Upper lobe of left lung (tissue), 6 donors: ENCODE measurements around the gene PLS1. TPM values are rescaled to one million over a fixed set of nuclear protein-coding genes. Genes with fewer than 3 reads are reported as not detected.

Source experiments
- ATAC-seq, 2 donors: fragments of 200-7000 bp; cut with Tn5 transposase; one replicate each; pipeline ENCODE4 v1.9.1; 2022; ENCODE audit warnings: mild to moderate bottlenecking in 2 of 2, moderate library complexity in 2 of 2; ENCODE audit not compliant: low FRiP score in 2 of 2
- DNase-seq, 2 donors: peaks; one replicate each; pipeline ENCODE4 v3.0.0-alpha.2; 2019 to 2020
- H3K27ac ChIP-seq, 4 donors: fragments of 200-600 bp; sonication (generic); one replicate each; pipeline ENCODE4 v1.5.1; 2016 to 2019
- H3K27me3 ChIP-seq, 4 donors: fragments of 200-600 bp; sonication (generic); one replicate each; pipeline ENCODE4 v1.5.1; 2017 to 2019
- H3K36me3 ChIP-seq, 4 donors: fragments of 200-600 bp; sonication (generic); one replicate each; pipeline ENCODE4 v1.5.1; 2016 to 2019
- H3K4me1 ChIP-seq, 4 donors: fragments of 200-600 bp; sonication (generic); one replicate each; pipeline ENCODE4 v1.5.1; 2018 to 2019
- H3K4me3 ChIP-seq, 4 donors: fragments of 200-600 bp; sonication (generic); one replicate each; pipeline ENCODE4 v1.5.1; 2017 to 2019; ENCODE audit warnings: mild to moderate bottlenecking in 2 of 4, moderate library complexity in 1 of 4
- H3K9me3 ChIP-seq, 4 donors: fragments of 200-600 bp; sonication (generic); one replicate each; pipeline ENCODE4 v1.5.1; 2018 to 2019
- EP300 ChIP-seq, 4 donors: sonication (generic); formaldehyde crosslinking; IDR thresholded peaks; one replicate each; pipeline ENCODE4 v1.5.1; 2017; ENCODE audit warnings: antibody characterized with exemption in 4 of 4, control low read depth in 2 of 4
- POLR2A ChIP-seq, 4 donors: fragments of 450-650 bp; IDR thresholded peaks; one replicate each; pipeline ENCODE4 v1.5.1; 2016 to 2017; ENCODE audit warnings: antibody characterized with exemption in 4 of 4, mild to moderate bottlenecking in 2 of 4
- POLR2AphosphoS5 ChIP-seq, 2 donors: sonication (generic); formaldehyde crosslinking; IDR thresholded peaks; one replicate each; pipeline ENCODE4 v1.5.1; 2017; ENCODE audit warnings: antibody characterized with exemption in 2 of 2
- WGBS, 2 donors: methylation state at CpG; one replicate each; pipeline ENCODE4 v1.1.5; 2017 to 2018; 5-methylcytosine and 5-hydroxymethylcytosine counted together
- total RNA-seq, 6 donors: library from RNA; depleted of rRNA in 4 of 6; stranded (reverse); fragments of >200 nt in 4 of 6; gene quantifications; one replicate each; pipeline versions ENCODE4 v1.1.0 to v1.2.1, GENCODE V29; 2016 to 2021
- TF ChIP-seq, protein P1 (sequence below), 6 experiments: fragments of 450-650 bp in 4 of 6; fragments of 200-600 bp in 2 of 6; sonication (generic) in 2 of 6; IDR thresholded peaks; one replicate each; pipeline ENCODE4 v1.5.1; 2016 to 2019; ENCODE audit warnings: antibody characterized with exemption in 6 of 6
- donor health status: DM: no; HTN: no; CAD: no; lungs with moderate emphysema.
- donor health status: DM: no; HTN: yes; CAD: no; lungs with severe emphysema.

Gene PLS1
- total RNA-seq, 6 donors from 2014 or later = 7.3 to 52.3 (median 21.7) TPM

DNA sequence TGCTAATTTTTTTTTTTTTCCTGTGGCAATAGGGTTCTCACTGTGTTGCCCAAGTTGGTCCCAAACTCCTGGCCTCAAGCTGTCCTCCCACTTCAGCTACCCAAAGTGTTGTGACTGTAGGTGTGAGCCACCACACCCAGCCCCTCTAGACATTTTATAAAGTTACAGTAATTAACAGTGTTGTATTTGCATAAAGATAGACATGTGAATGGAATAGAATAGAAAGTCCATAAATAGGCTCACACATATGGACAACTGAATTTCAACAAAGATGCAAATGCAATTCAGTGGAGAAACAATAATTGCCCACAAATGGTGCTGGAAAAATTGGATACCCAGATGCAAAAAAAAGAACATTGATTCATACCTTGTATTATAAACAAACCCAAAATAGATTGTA is 39.9 kb downstream of the PLS1 start:
- no peaks in the 10 kb centered on the region for H3K36me3 ChIP-seq
- no peak for DNase-seq
- no peaks in the 10 kb centered on the region for H3K9me3 ChIP-seq
- no peak overlapping the region for H3K27ac ChIP-seq
- ATAC-seq = no peak
- no peaks in the 10 kb centered on the region for H3K27me3 ChIP-seq
- H3K4me3 ChIP-seq = no peak overlapping the region
- TF ChIP-seq POLR2AphosphoS5 (IDR thresholded peaks at IDR 0.05) = no peak
- no peak for TF ChIP-seq POLR2A (IDR thresholded peaks at IDR 0.05)
- TF ChIP-seq EP300 (IDR thresholded peaks at IDR 0.05) = no peak
- TF ChIP-seq, protein P1, sequence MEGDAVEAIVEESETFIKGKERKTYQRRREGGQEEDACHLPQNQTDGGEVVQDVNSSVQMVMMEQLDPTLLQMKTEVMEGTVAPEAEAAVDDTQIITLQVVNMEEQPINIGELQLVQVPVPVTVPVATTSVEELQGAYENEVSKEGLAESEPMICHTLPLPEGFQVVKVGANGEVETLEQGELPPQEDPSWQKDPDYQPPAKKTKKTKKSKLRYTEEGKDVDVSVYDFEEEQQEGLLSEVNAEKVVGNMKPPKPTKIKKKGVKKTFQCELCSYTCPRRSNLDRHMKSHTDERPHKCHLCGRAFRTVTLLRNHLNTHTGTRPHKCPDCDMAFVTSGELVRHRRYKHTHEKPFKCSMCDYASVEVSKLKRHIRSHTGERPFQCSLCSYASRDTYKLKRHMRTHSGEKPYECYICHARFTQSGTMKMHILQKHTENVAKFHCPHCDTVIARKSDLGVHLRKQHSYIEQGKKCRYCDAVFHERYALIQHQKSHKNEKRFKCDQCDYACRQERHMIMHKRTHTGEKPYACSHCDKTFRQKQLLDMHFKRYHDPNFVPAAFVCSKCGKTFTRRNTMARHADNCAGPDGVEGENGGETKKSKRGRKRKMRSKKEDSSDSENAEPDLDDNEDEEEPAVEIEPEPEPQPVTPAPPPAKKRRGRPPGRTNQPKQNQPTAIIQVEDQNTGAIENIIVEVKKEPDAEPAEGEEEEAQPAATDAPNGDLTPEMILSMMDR (IDR thresholded peaks at IDR 0.05) = no peak
- H3K4me1 ChIP-seq = no peaks in the 10 kb centered on the region

DNA sequence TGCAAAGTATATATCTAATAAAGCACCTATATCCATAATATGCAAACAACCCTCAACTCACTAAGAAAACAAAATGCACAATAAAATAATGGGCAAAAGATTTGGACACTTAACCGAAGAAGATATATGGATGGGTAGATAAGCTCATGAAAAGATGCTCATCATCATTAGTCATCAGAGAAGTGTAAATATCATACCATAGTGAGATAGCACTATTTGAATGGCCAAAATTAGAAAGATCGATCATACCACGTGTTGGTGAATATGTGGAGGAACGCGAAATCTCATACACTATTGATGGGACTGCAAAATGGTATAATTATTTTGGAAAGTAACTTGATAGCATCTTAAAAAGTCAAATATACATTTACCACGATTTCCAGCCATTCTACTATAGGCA is 40.5 kb downstream of the PLS1 start:
- ATAC-seq (no peak), DNase-seq (no peak)
- 86% methylated on average over 6 of the region's 6 CpGs for WGBS, 2 donors

DNA sequence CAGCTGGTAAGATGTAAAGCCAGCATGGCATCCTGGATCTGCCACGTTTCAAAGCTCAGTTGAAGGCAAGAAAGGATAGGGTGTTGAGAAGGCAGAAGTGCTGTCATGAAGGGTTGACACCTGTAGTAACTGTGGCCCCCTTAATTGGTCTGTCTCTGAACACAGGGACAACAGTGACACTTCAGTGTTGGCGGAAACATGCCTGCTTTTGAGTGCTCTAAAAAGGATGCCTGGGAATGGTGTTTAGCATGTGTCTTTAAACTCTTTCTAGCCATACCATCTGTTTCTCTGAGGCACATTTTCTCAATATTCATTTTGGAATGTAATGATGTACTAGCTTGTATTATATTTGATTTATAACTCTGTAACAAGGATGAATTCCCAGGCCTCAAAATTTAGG is 42.1 kb downstream of the PLS1 start:
- H3K27me3 ChIP-seq = no peaks in the 10 kb centered on the region
- H3K4me3 ChIP-seq = no peak overlapping the region
- H3K4me1 ChIP-seq = no peaks in the 10 kb centered on the region
- ATAC-seq (no peak), DNase-seq (no peak)
- TF ChIP-seq EP300 (IDR thresholded peaks at IDR 0.05) (no peak), POLR2AphosphoS5 (IDR thresholded peaks at IDR 0.05) (no peak), POLR2A (IDR thresholded peaks at IDR 0.05) (no peak)
- TF ChIP-seq, protein P1 (IDR thresholded peaks at IDR 0.05) = no peak
- no peaks in the 10 kb centered on the region for H3K9me3 ChIP-seq
- 61 to 68% methylated on average over 2 of the region's 2 CpGs for WGBS, 2 donors
- no peak overlapping the region for H3K27ac ChIP-seq
- no peaks in the 10 kb centered on the region for H3K36me3 ChIP-seq

More for the DNA sequence above, 40.5 kb downstream of the PLS1 start:
- Histone ChIP-seq H3K36me3 (no peaks in the 10 kb centered on the region), H3K4me3 (no peak overlapping the region), H3K27ac (no peak overlapping the region), H3K4me1 (no peaks in the 10 kb centered on the region), H3K9me3 (no peaks in the 10 kb centered on the region), H3K27me3 (no peaks in the 10 kb centered on the region)
- TF ChIP-seq POLR2A (IDR thresholded peaks at IDR 0.05) = no peak
- no peak for TF ChIP-seq EP300 (IDR thresholded peaks at IDR 0.05)
- TF ChIP-seq, protein P1 (IDR thresholded peaks at IDR 0.05) = no peak

DNA sequence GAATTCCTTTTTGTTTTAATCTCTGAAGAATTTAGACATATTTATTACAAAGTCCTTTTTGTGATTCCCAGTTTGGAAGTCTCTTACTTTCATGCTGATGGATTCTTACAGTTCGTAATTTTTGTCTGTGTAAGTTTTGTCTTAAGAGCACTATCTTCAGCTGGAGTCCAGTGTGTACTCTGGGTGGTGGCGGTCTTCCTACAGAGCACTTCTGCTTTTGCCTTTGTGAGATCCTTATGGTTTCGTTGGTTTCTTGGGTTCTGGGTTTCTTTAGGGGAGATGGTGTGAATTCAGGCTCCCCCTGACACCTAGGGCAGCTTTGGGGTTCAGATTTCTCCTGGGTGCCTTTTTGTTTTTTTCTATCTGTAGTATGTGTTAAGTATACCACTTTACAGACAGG is 45.3 kb downstream of the PLS1 start:
- H3K4me3 ChIP-seq = no peak overlapping the region
- no peak for DNase-seq
- no peak for ATAC-seq
- no peaks in the 10 kb centered on the region for H3K4me1 ChIP-seq
- H3K36me3 ChIP-seq = no peaks in the 10 kb centered on the region
- no peak for TF ChIP-seq EP300 (IDR thresholded peaks at IDR 0.05)
- TF ChIP-seq, protein P1 (IDR thresholded peaks at IDR 0.05) = no peak
- no peak for TF ChIP-seq POLR2AphosphoS5 (IDR thresholded peaks at IDR 0.05)
- TF ChIP-seq POLR2A (IDR thresholded peaks at IDR 0.05) = no peak
- no peaks in the 10 kb centered on the region for H3K9me3 ChIP-seq
- H3K27ac ChIP-seq = no peak overlapping the region
- WGBS, 2 donors = 76 to 80% methylated on average over 3 of the region's 3 CpGs
- H3K27me3 ChIP-seq = no peaks in the 10 kb centered on the region

DNA sequence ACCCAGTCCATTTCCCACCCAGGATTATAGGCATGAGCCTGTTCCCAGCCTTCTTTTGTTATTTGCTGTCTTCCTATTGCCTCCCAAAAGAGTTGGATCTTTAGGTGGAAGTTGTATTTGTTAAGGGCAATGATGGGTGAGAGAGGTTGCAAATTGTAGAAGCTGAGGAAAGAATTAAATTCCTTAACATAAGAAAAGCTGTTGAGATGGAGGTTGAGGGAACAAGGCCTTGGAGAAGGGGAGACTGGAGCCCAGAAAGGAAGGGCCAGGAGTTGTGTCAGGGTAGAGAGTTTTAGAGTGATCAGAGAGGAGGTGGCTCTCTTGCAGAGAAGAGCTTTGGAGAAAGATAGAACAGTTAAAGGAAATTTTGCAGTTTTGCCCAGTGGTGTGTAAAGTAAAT is 46.8 kb downstream of the PLS1 start:
- TF ChIP-seq EP300 (IDR thresholded peaks at IDR 0.05) (no peak), POLR2A (IDR thresholded peaks at IDR 0.05) (no peak), POLR2AphosphoS5 (IDR thresholded peaks at IDR 0.05) (no peak)
- TF ChIP-seq, protein P1 (IDR thresholded peaks at IDR 0.05) = no peak
- Histone ChIP-seq H3K36me3 (no peaks in the 10 kb centered on the region), H3K27me3 (no peaks in the 10 kb centered on the region), H3K27ac (no peak overlapping the region), H3K9me3 (no peaks in the 10 kb centered on the region), H3K4me3 (no peak overlapping the region), H3K4me1 (no peaks in the 10 kb centered on the region)
- ATAC-seq (no peak), DNase-seq (no peak)
